GM18520 (cell line): ENCODE results near the gene GNG7.
"Not testable (repeated sequence)": the region's sequence is repeated elsewhere in the genome, so short reads cannot be mapped to it uniquely, and the experiment has no call there.

Experiments used
- ATAC-seq: cut with Tn5 transposase; IDR thresholded peaks from one replicate; pipeline ENCODE4 v1.9.1; 2021; ENCODE audit not compliant: unreplicated experiment

GNG7 gene

GRCh38 chr19:2625434-2625833 is 77.1 kb downstream of the GNG7 start:
- no peak for ATAC-seq

- no peak for ATAC-seq
Observed at GRCh38 chr19:2624537-2625091, 77.9 kb downstream of the GNG7 start.

- no peak for ATAC-seq
Observed at GRCh38 chr19:2623798-2624197, 78.7 kb downstream of the GNG7 start.

GRCh38 chr19:2622371-2622961 is 80.0 kb downstream of the GNG7 start:
- not testable (repeated sequence) for ATAC-seq

GRCh38 chr19:2619076-2619475 is 83.4 kb downstream of the GNG7 start:
- no peak for ATAC-seq

- no peak for ATAC-seq
Observed at GRCh38 chr19:2618611-2619010, 83.9 kb downstream of the GNG7 start.

GRCh38 chr19:2617393-2618165 is 84.9 kb downstream of the GNG7 start:
- ATAC-seq, result no peak

GRCh38 chr19:2616741-2617392 is 85.6 kb downstream of the GNG7 start:
- no peak for ATAC-seq

- ATAC-seq, result no peak
Observed at GRCh38 chr19:2615782-2616181, 86.7 kb downstream of the GNG7 start.

- ATAC-seq, result no peak
Observed at GRCh38 chr19:2613507-2614295, 88.8 kb downstream of the GNG7 start.

GRCh38 chr19:2612619-2613249 is 89.8 kb downstream of the GNG7 start:
- no peak for ATAC-seq

- ATAC-seq, result no peak
Observed at GRCh38 chr19:2611483-2612464, 90.7 kb downstream of the GNG7 start.

- ATAC-seq, result peak; percentile 29
Observed at GRCh38 chr19:2610637-2611482, 91.6 kb downstream of the GNG7 start.

GRCh38 chr19:2609389-2610116 is 92.9 kb downstream of the GNG7 start:
- ATAC-seq, result no peak

GRCh38 chr19:2609034-2609388 is 93.5 kb downstream of the GNG7 start:
- not testable (repeated sequence) for ATAC-seq

GRCh38 chr19:2608602-2608922 is 93.9 kb downstream of the GNG7 start:
- ATAC-seq, result no peak

GRCh38 chr19:2607712-2608601 is 94.5 kb downstream of the GNG7 start:
- peak; percentile 46 for ATAC-seq
